ENCODE data around the gene IRAK3.

Gene IRAK3

GRCh38 chr12:66287275-66287674 lies 98.3 kb downstream of the IRAK3 start (continued):
- TF ChIP-seq PATZ1 (CRISPR knock-in tag; IDR thresholded peaks at IDR 0.05; ENCODE audit: borderline replicate concordance): no peak
- TF ChIP-seq ARNTL (CRISPR knock-in tag; IDR thresholded peaks at IDR 0.05; ENCODE audit: borderline replicate concordance, low read depth): no peak
- TF ChIP-seq SNAI2 (CRISPR knock-in tag; IDR thresholded peaks at IDR 0.05): no peak

DNA sequence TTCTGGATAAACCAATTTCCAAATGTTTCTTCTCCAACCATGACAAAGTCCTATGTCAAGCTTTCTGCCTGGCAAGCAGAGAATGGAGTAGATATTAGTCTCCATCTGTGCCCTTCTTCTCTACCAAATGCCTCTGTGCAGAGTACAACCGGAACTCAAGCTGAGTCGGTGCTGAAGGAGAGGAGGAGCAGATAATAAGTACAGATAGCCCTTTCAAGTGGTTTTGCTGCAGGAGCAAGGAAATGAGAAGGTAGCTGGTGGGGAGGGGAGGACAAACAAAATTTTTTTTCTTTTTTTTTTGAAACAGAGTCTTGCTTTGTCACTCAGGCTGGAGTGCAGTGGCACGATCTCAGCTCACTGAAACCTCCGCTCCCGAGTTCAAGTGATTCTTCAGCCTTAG lies 99.1 kb downstream of the IRAK3 start:
- no peak for ATAC-seq

DNA sequence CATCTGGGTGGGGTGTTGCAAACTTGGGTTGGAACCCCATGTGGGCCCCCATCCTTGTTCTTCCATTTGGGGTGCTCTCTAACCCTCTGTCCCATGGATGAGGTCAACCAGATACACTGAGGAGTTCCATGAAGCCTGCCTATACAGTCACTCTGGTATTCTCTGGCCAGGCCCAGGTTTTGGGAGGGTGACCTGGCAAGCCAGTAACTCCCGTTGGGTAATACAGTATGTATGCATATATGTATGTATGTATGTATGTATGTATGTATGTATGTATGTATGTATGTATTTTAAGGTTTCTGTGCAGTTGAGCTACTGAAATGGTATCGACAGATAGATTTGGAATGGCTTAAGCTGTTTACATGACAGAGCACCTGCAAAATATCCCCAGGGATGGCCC lies 100.5 kb downstream of the IRAK3 start:
- no peak for ATAC-seq
- TF ChIP-seq ZC3H10 (CRISPR knock-in tag; IDR thresholded peaks at IDR 0.05) (no peak), PPARA (CRISPR knock-in tag; IDR thresholded peaks at IDR 0.05; ENCODE audit: borderline replicate concordance) (no peak), CREB5 (CRISPR knock-in tag; IDR thresholded peaks at IDR 0.05; ENCODE audit: low read depth) (no peak), RARB (CRISPR knock-in tag; IDR thresholded peaks at IDR 0.05) (no peak), ZNF565 (CRISPR knock-in tag; conservative IDR thresholded peaks at IDR 0.05; ENCODE audit: low read depth) (no peak), ZFP3 (CRISPR knock-in tag; IDR thresholded peaks at IDR 0.05) (no peak)
- TF ChIP-seq, protein P1, sequence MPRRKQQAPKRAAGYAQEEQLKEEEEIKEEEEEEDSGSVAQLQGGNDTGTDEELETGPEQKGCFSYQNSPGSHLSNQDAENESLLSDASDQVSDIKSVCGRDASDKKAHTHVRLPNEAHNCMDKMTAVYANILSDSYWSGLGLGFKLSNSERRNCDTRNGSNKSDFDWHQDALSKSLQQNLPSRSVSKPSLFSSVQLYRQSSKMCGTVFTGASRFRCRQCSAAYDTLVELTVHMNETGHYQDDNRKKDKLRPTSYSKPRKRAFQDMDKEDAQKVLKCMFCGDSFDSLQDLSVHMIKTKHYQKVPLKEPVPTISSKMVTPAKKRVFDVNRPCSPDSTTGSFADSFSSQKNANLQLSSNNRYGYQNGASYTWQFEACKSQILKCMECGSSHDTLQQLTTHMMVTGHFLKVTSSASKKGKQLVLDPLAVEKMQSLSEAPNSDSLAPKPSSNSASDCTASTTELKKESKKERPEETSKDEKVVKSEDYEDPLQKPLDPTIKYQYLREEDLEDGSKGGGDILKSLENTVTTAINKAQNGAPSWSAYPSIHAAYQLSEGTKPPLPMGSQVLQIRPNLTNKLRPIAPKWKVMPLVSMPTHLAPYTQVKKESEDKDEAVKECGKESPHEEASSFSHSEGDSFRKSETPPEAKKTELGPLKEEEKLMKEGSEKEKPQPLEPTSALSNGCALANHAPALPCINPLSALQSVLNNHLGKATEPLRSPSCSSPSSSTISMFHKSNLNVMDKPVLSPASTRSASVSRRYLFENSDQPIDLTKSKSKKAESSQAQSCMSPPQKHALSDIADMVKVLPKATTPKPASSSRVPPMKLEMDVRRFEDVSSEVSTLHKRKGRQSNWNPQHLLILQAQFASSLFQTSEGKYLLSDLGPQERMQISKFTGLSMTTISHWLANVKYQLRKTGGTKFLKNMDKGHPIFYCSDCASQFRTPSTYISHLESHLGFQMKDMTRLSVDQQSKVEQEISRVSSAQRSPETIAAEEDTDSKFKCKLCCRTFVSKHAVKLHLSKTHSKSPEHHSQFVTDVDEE (CRISPR knock-in tag; IDR thresholded peaks at IDR 0.05): no peak

More for the DNA sequence above, 99.1 kb downstream of the IRAK3 start:
- TF ChIP-seq ESRRG (CRISPR knock-in tag; IDR thresholded peaks at IDR 0.05) (no peak), TCF4 (CRISPR knock-in tag; IDR thresholded peaks at IDR 0.05; ENCODE audit: borderline replicate concordance) (no peak), PATZ1 (CRISPR knock-in tag; IDR thresholded peaks at IDR 0.05; ENCODE audit: borderline replicate concordance) (no peak), CSDC2 (CRISPR knock-in tag; IDR thresholded peaks at IDR 0.05) (no peak), SNAI2 (CRISPR knock-in tag; IDR thresholded peaks at IDR 0.05) (no peak), ZNF8 (CRISPR knock-in tag; IDR thresholded peaks at IDR 0.05) (no peak), ZC3H10 (CRISPR knock-in tag; IDR thresholded peaks at IDR 0.05) (no peak), ISL1 (CRISPR knock-in tag; IDR thresholded peaks at IDR 0.05) (no peak), ZFP3 (CRISPR knock-in tag; IDR thresholded peaks at IDR 0.05) (no peak)

- TF ChIP-seq, protein P1 (CRISPR knock-in tag; IDR thresholded peaks at IDR 0.05): no peak
- TF ChIP-seq CREB5 (CRISPR knock-in tag; IDR thresholded peaks at IDR 0.05; ENCODE audit: low read depth): no peak
- no peak for TF ChIP-seq TOX (CRISPR knock-in tag; IDR thresholded peaks at IDR 0.05; ENCODE audit: borderline replicate concordance)
- no peak for TF ChIP-seq ZC3H10 (CRISPR knock-in tag; IDR thresholded peaks at IDR 0.05)
- no peak for TF ChIP-seq BACH2 (CRISPR knock-in tag; IDR thresholded peaks at IDR 0.05; ENCODE audit: borderline replicate concordance)
- no peak for TF ChIP-seq RARB (CRISPR knock-in tag; IDR thresholded peaks at IDR 0.05)
- no peak for TF ChIP-seq PPARA (CRISPR knock-in tag; IDR thresholded peaks at IDR 0.05; ENCODE audit: borderline replicate concordance)
- TF ChIP-seq, protein P2, sequence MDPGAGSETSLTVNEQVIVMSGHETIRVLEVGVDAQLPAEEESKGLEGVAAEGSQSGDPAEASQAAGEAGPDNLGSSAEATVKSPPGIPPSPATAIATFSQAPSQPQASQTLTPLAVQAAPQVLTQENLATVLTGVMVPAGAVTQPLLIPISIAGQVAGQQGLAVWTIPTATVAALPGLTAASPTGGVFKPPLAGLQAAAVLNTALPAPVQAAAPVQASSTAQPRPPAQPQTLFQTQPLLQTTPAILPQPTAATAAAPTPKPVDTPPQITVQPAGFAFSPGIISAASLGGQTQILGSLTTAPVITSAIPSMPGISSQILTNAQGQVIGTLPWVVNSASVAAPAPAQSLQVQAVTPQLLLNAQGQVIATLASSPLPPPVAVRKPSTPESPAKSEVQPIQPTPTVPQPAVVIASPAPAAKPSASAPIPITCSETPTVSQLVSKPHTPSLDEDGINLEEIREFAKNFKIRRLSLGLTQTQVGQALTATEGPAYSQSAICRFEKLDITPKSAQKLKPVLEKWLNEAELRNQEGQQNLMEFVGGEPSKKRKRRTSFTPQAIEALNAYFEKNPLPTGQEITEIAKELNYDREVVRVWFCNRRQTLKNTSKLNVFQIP (CRISPR knock-in tag; IDR thresholded peaks at IDR 0.05; ENCODE audit: borderline replicate concordance, low read depth): no peak
- TF ChIP-seq CSDC2 (CRISPR knock-in tag; IDR thresholded peaks at IDR 0.05): no peak
- no peak for ATAC-seq
These were observed 101.7 kb downstream of the IRAK3 start for GRCh38 chr12:66290716-66291200.
